ENCODE measurements around the gene CYGB. TPM values are rescaled to one million over a fixed set of nuclear protein-coding genes. Genes with fewer than 3 reads are reported as not detected.

Gene CYGB
- total RNA-seq, 1 donor from 2014 or later, result 34.3 TPM

- ATAC-seq (no peak), DNase-seq (no peak)
- Histone ChIP-seq H3K4me1 (peaks cover 46% of the 10 kb centered on the region), H3K27ac (peak within 1 kb of the TSS; percentile 36), H3K27me3 (peaks cover 4% of the 10 kb centered on the region), H3K36me3 (no peaks in the 10 kb centered on the region), H3K9me3 (no peaks in the 10 kb centered on the region), H3K4me3 (peak within 1 kb of the TSS; percentile 43)
- intact Hi-C loops (cut with DNase I), result no loop called here
- no peak for TF ChIP-seq CTCF (IDR thresholded peaks at IDR 0.05)
Observed at GRCh38 chr17:76539631-76540271, 2.2 kb upstream of the CYGB start, which contains the start of gene PRCD. PRCD (plus strand) TSS chr17:76540044; CDS start chr17:76540142, 98 bp downstream.

GRCh38 chr17:76538941-76539570 lies 1.5 kb upstream of the CYGB start:
- H3K27me3 ChIP-seq, result peaks cover 4% of the 10 kb centered on the region
- no peaks in the 10 kb centered on the region for H3K36me3 ChIP-seq
- peaks cover 39% of the 10 kb centered on the region for H3K4me1 ChIP-seq
- intact Hi-C loops (cut with DNase I), result no loop called here
- H3K4me3 ChIP-seq, result peak overlapping the region; percentile 53
- TF ChIP-seq CTCF (IDR thresholded peaks at IDR 0.05), result no peak
- no peaks in the 10 kb centered on the region for H3K9me3 ChIP-seq
- ATAC-seq (no peak), DNase-seq (no peak)
- H3K27ac ChIP-seq, result peak overlapping the region; percentile 49

- peak; percentile 68 for DNase-seq
- Histone ChIP-seq H3K27me3 (peaks cover 4% of the 10 kb centered on the region), H3K9me3 (no peaks in the 10 kb centered on the region), H3K27ac (peak overlapping the region; percentile 49), H3K4me1 (peaks cover 32% of the 10 kb centered on the region), H3K36me3 (no peaks in the 10 kb centered on the region), H3K4me3 (peak overlapping the region; percentile 53)
- intact Hi-C loops (cut with DNase I), result no loop called here
- TF ChIP-seq CTCF (IDR thresholded peaks at IDR 0.05), result no peak
- ATAC-seq, result no peak
Observed at GRCh38 chr17:76538281-76538931, 897 bp upstream of the CYGB start.

- no peak for TF ChIP-seq CTCF (IDR thresholded peaks at IDR 0.05)
- Histone ChIP-seq H3K27me3 (peaks cover 4% of the 10 kb centered on the region), H3K4me3 (peak overlapping the region; percentile 53), H3K9me3 (no peaks in the 10 kb centered on the region), H3K36me3 (no peaks in the 10 kb centered on the region), H3K4me1 (peaks cover 31% of the 10 kb centered on the region), H3K27ac (peak overlapping the region; percentile 51)
- peak; percentile 77 for DNase-seq
- intact Hi-C loops (cut with DNase I), result no loop called here
- ATAC-seq, result peak; percentile 28
Observed at GRCh38 chr17:76537288-76537577, 276 bp downstream of the CYGB start.

GRCh38 chr17:76536511-76537287 lies 810 bp downstream of the CYGB start:
- H3K27ac ChIP-seq, result peak overlapping the region; percentile 51
- intact Hi-C loops (cut with DNase I), result no loop called here
- no peak for ATAC-seq
- peaks cover 34% of the 10 kb centered on the region for H3K4me1 ChIP-seq
- peak overlapping the region; percentile 53 for H3K4me3 ChIP-seq
- TF ChIP-seq CTCF (IDR thresholded peaks at IDR 0.05), result no peak
- H3K36me3 ChIP-seq, result no peaks in the 10 kb centered on the region
- H3K9me3 ChIP-seq, result no peaks in the 10 kb centered on the region
- peaks cover 4% of the 10 kb centered on the region for H3K27me3 ChIP-seq
- no peak for DNase-seq

All from upper lobe of right lung (tissue), 1 donor.